Kidney (tissue), 14 donors: Measurements from ENCODE around the gene MACROD2. TPM values are rescaled to one million over a fixed set of nuclear protein-coding genes. Genes with fewer than 3 reads are reported as not detected.

Experiments used
- DNase-seq, 5 donors: peaks; one replicate each; pipeline ENCODE4 v3.0.0-alpha.2; 2013 to 2020
- FAIRE-seq: peaks from 2 replicates; lab custom pipeline; 2012; peaks lifted over from hg19 to GRCh38; lab: Jason Lieb, UNC
- H3K27ac ChIP-seq, 2 donors: one replicate each; pipeline ENCODE4 v1.7.0; 2013; ENCODE audit warnings: low read depth in 2 of 2, low read length in 2 of 2, inconsistent platforms in 1 of 2
- H3K27me3 ChIP-seq: one replicate; pipeline ENCODE4 v1.7.1; 2013; ENCODE audit warnings: low read length, inconsistent platforms; ENCODE audit not compliant: control insufficient read depth, insufficient read depth
- H3K36me3 ChIP-seq, 3 donors: one replicate each; pipeline versions ENCODE4 v1.7.0 to v1.7.1; 2013; ENCODE audit warnings: low read length in 3 of 3, control low read depth in 1 of 3, inconsistent platforms in 1 of 3; ENCODE audit not compliant: insufficient read depth in 3 of 3, control insufficient read depth in 2 of 3
- H3K4me1 ChIP-seq, 3 donors: one replicate each; pipeline versions ENCODE4 v1.7.0 to v1.7.1; 2013; ENCODE audit warnings: low read length in 3 of 3, inconsistent platforms in 1 of 3, low read depth in 1 of 3; ENCODE audit not compliant: control insufficient read depth in 2 of 3, insufficient read depth in 2 of 3
- H3K4me3 ChIP-seq, 3 donors: one replicate each; pipeline versions ENCODE4 v1.7.0 to v1.8.1; 2013; ENCODE audit warnings: low read length in 3 of 3, control low read depth in 1 of 3, inconsistent platforms in 1 of 3
- H3K9ac ChIP-seq, 3 donors: one replicate each; pipeline versions ENCODE4 v1.7.0 to v1.7.1; 2013; ENCODE audit warnings: low read length in 3 of 3, control low read depth in 1 of 3, inconsistent platforms in 1 of 3
- H3K9me3 ChIP-seq, 3 donors: one replicate each; pipeline versions ENCODE4 v1.7.0 to v1.7.1; 2013; ENCODE audit warnings: low read length in 3 of 3, control low read depth in 1 of 3, inconsistent platforms in 1 of 3; ENCODE audit not compliant: control insufficient read depth in 2 of 3, insufficient read depth in 1 of 3
- CTCF ChIP-seq: IDR thresholded peaks from 3 replicates; pipeline ENCODE4 v1.5.1; 2012; ENCODE audit warnings: mild to moderate bottlenecking, moderate library complexity, borderline replicate concordance; ENCODE audit not compliant: insufficient read depth; ENCODE audit errors: extremely low read depth
- intact Hi-C: fragments of 100-400 bp; cut with DNase I; formaldehyde crosslinking; loops from one replicate; pipeline ENCODE4 v1.11.1; 2022
- polyA plus RNA-seq: library from polyadenylated mRNA; stranded (reverse); fragments of 350-450 nt; fragmentation: Illumina TruSeq; extraction: RNeasy Lipid Tissue Mini Kit (QIAGEN cat#74804); gene quantifications from one replicate; pipeline ENCODE4 v1.2.3, GENCODE V29; 2014; ENCODE audit warnings: low read depth, low replicate concordance; ENCODE audit not compliant: insufficient read depth
- total RNA-seq: library from RNA; stranded (reverse); fragmentation: NEBNext Ultra II Directional; extraction: Animal tissue kit (Norgen Biotek cat#: 25700); gene quantifications from one replicate; pipeline ENCODE4 v1.2.1, GENCODE V29; 2021
- donor health status: control.
- donor health status: control.
- donor health status: control.
- donor health status: control.
- donor health status: control.
- donor health status: DM: yes; HTN: yes; CAD: no.
- donor health status: Normal renal cell carcinoma (clear cell type).

Gene MACROD2
- total and polyA plus RNA-seq, 2 donors from 2014 or later: 3.0 to 10.0 TPM

GRCh38 chr20:15060265-15061060 is 1065.1 kb downstream of the MACROD2 start:
- H3K4me3 ChIP-seq: no peak overlapping the region
- no peak overlapping the region for H3K27ac ChIP-seq
- intact Hi-C loops: no loop called here
- no peaks in the 10 kb centered on the region for H3K9me3 ChIP-seq
- no peak overlapping the region for H3K9ac ChIP-seq
- no peaks in the 10 kb centered on the region for H3K27me3 ChIP-seq
- H3K36me3 ChIP-seq: no peaks in the 10 kb centered on the region
- FAIRE-seq (no peak), DNase-seq (peak in 2 of 5 donors; percentile 34 to 35)
- no peak for TF ChIP-seq CTCF
- peaks cover 0 to 12% (median 6%) of the 10 kb centered on the region in 3 donors for H3K4me1 ChIP-seq

- FAIRE-seq (no peak), DNase-seq (no peak)
- peaks cover 0 to 12% (median 6%) of the 10 kb centered on the region in 3 donors for H3K4me1 ChIP-seq
- intact Hi-C loops: no loop called here
- no peaks in the 10 kb centered on the region for H3K36me3 ChIP-seq
- no peaks in the 10 kb centered on the region for H3K9me3 ChIP-seq
- H3K9ac ChIP-seq: no peak overlapping the region
- H3K27me3 ChIP-seq: no peaks in the 10 kb centered on the region
- TF ChIP-seq CTCF: no peak
- H3K4me3 ChIP-seq: no peak overlapping the region
- no peak overlapping the region for H3K27ac ChIP-seq
These were observed 1065.7 kb downstream of the MACROD2 start for GRCh38 chr20:15061061-15061430.

- no peak overlapping the region for H3K9ac ChIP-seq
- peaks cover 0 to 12% (median 6%) of the 10 kb centered on the region in 3 donors for H3K4me1 ChIP-seq
- H3K9me3 ChIP-seq: no peaks in the 10 kb centered on the region
- peak; percentile 60 to 92 (median 77) for DNase-seq
- H3K4me3 ChIP-seq: no peak overlapping the region
- no peak for FAIRE-seq
- no peak for TF ChIP-seq CTCF
- no peaks in the 10 kb centered on the region for H3K27me3 ChIP-seq
- intact Hi-C loops: no loop called here
- H3K27ac ChIP-seq: no peak overlapping the region
- H3K36me3 ChIP-seq: no peaks in the 10 kb centered on the region
These were observed 1066.6 kb downstream of the MACROD2 start for GRCh38 chr20:15061955-15062354.

- intact Hi-C loops: no loop called here
- no peak for FAIRE-seq
- no peak for TF ChIP-seq CTCF
These were observed 1067.8 kb downstream of the MACROD2 start for GRCh38 chr20:15063081-15063480.

More at GRCh38 chr20:15063081-15063480, 1067.8 kb downstream of the MACROD2 start:
- DNase-seq: peak in 2 of 5 donors; percentile 53 to 78
- H3K27me3 ChIP-seq: no peaks in the 10 kb centered on the region
- no peaks in the 10 kb centered on the region for H3K9me3 ChIP-seq
- no peaks in the 10 kb centered on the region for H3K36me3 ChIP-seq
- no peak overlapping the region for H3K9ac ChIP-seq
- peaks cover 0 to 12% (median 6%) of the 10 kb centered on the region in 3 donors for H3K4me1 ChIP-seq
- no peak overlapping the region for H3K4me3 ChIP-seq
- no peak overlapping the region for H3K27ac ChIP-seq
